ENCODE measurements around the gene TMEM69.
A peak's percentile ranks its signal among the peaks of the same experiment; 100 is the strongest.
"Not testable (repeated sequence)": the region's sequence is repeated elsewhere in the genome, so short reads cannot be mapped to it uniquely, and the experiment has no call there.

Gene TMEM69

GRCh38 chr1:45687754-45688740 is at the start of gene TMEM69:
TMEM69 (plus strand) TSS chr1:45688181; CDS start chr1:45691069, 2,888 bp downstream.
- DNase-seq (ENCODE audit: low spot score) = peak; percentile 90

GRCh38 chr1:45640293-45640692 is 47.7 kb upstream of the TMEM69 start:
- no peak for DNase-seq (ENCODE audit: low spot score)

- DNase-seq (ENCODE audit: low spot score) = no peak
Measured at GRCh38 chr1:45643321-45643720, 44.7 kb upstream of the TMEM69 start.

- no peak for DNase-seq (ENCODE audit: low spot score)
Measured at GRCh38 chr1:45643978-45644377, 44.0 kb upstream of the TMEM69 start.

- DNase-seq (ENCODE audit: low spot score) = no peak
Measured at GRCh38 chr1:45644661-45645060, 43.3 kb upstream of the TMEM69 start.

- peak; percentile 7 for DNase-seq (ENCODE audit: low spot score)
Measured at GRCh38 chr1:45647248-45648021, 40.5 kb upstream of the TMEM69 start.

GRCh38 chr1:45654540-45655280 is 33.3 kb upstream of the TMEM69 start:
- no peak for DNase-seq (ENCODE audit: low spot score)

- DNase-seq (ENCODE audit: low spot score) = no peak
Measured at GRCh38 chr1:45656573-45657226, 31.3 kb upstream of the TMEM69 start.

GRCh38 chr1:45658171-45658570 is 29.8 kb upstream of the TMEM69 start:
- no peak for DNase-seq (ENCODE audit: low spot score)

GRCh38 chr1:45659222-45659621 is 28.8 kb upstream of the TMEM69 start:
- DNase-seq (ENCODE audit: low spot score) = no peak

GRCh38 chr1:45660336-45660735 is 27.6 kb upstream of the TMEM69 start:
- no peak for DNase-seq (ENCODE audit: low spot score)

- DNase-seq (ENCODE audit: low spot score) = peak; percentile 42
Measured at GRCh38 chr1:45666836-45667235, 21.1 kb upstream of the TMEM69 start.

GRCh38 chr1:45667321-45668111 is 20.5 kb upstream of the TMEM69 start:
- no peak for DNase-seq (ENCODE audit: low spot score)

- DNase-seq (ENCODE audit: low spot score) = no peak
Measured at GRCh38 chr1:45668526-45668925, 19.5 kb upstream of the TMEM69 start.

- DNase-seq (ENCODE audit: low spot score) = no peak
Measured at GRCh38 chr1:45669379-45669778, 18.6 kb upstream of the TMEM69 start.

- no peak for DNase-seq (ENCODE audit: low spot score)
Measured at GRCh38 chr1:45669859-45670655, 17.9 kb upstream of the TMEM69 start.

GRCh38 chr1:45673956-45674355 is 14.0 kb upstream of the TMEM69 start:
- no peak for DNase-seq (ENCODE audit: low spot score)

- no peak for DNase-seq (ENCODE audit: low spot score)
Measured at GRCh38 chr1:45674478-45674877, 13.5 kb upstream of the TMEM69 start.

- DNase-seq (ENCODE audit: low spot score) = not testable (repeated sequence)
Measured at GRCh38 chr1:45676553-45676952, 11.4 kb upstream of the TMEM69 start.

GRCh38 chr1:45677751-45678245 is 10.2 kb upstream of the TMEM69 start:
- DNase-seq (ENCODE audit: low spot score) = no peak

Measured in putamen (tissue), 1 donor.